ENCODE data around the gene KRT74.

Gene KRT74

GRCh38 chr12:52615208-52615868 is 41.7 kb upstream of the KRT74 start:
- H3K27ac ChIP-seq = no peak overlapping the region
- TF ChIP-seq ZFX (IDR thresholded peaks at IDR 0.05; ENCODE audit: borderline replicate concordance) (no peak), CTCF (IDR thresholded peaks at IDR 0.05) (no peak)

GRCh38 chr12:52614381-52615207 is 41.0 kb upstream of the KRT74 start:
- no peak overlapping the region for H3K27ac ChIP-seq
- no peak for TF ChIP-seq ZFX (IDR thresholded peaks at IDR 0.05; ENCODE audit: borderline replicate concordance)
- no peak for TF ChIP-seq CTCF (IDR thresholded peaks at IDR 0.05)

- TF ChIP-seq CTCF (IDR thresholded peaks at IDR 0.05) = no peak
- no peak for TF ChIP-seq ZFX (IDR thresholded peaks at IDR 0.05; ENCODE audit: borderline replicate concordance)
- no peak overlapping the region for H3K27ac ChIP-seq
Measured at GRCh38 chr12:52613384-52614030, 39.9 kb upstream of the KRT74 start.

GRCh38 chr12:52612431-52613383 is 39.1 kb upstream of the KRT74 start:
- no peak for TF ChIP-seq CTCF (IDR thresholded peaks at IDR 0.05)
- TF ChIP-seq ZFX (IDR thresholded peaks at IDR 0.05; ENCODE audit: borderline replicate concordance) = no peak
- no peak overlapping the region for H3K27ac ChIP-seq

GRCh38 chr12:52611080-52611468 is 37.4 kb upstream of the KRT74 start:
- TF ChIP-seq ZFX (IDR thresholded peaks at IDR 0.05; ENCODE audit: borderline replicate concordance) (no peak), CTCF (IDR thresholded peaks at IDR 0.05) (no peak)
- no peak overlapping the region for H3K27ac ChIP-seq

GRCh38 chr12:52608826-52609630 is 35.4 kb upstream of the KRT74 start:
- TF ChIP-seq ZFX (IDR thresholded peaks at IDR 0.05; ENCODE audit: borderline replicate concordance) (no peak), CTCF (IDR thresholded peaks at IDR 0.05) (no peak)
- no peak overlapping the region for H3K27ac ChIP-seq

All from 22Rv1 (cell line).